Tongue (tissue), 2 donors: ENCODE results near the gene CNOT3. TPM values are rescaled to one million over a fixed set of nuclear protein-coding genes. Genes with fewer than 3 reads are reported as not detected.
"Not testable (repeated sequence)": the region's sequence is repeated elsewhere in the genome, so short reads cannot be mapped to it uniquely, and the experiment has no call there.

ENCODE experiments used
- DNase-seq: peaks from one replicate; pipeline ENCODE4 v3.0.0-alpha.2; 2015
- total RNA-seq: library from RNA; depleted of rRNA; stranded (reverse); fragments of >200 nt; gene quantifications from one replicate; pipeline ENCODE4 v1.2.3, GENCODE V29; 2014

The CNOT3 gene
- 16.3 TPM for total RNA-seq

DNA sequence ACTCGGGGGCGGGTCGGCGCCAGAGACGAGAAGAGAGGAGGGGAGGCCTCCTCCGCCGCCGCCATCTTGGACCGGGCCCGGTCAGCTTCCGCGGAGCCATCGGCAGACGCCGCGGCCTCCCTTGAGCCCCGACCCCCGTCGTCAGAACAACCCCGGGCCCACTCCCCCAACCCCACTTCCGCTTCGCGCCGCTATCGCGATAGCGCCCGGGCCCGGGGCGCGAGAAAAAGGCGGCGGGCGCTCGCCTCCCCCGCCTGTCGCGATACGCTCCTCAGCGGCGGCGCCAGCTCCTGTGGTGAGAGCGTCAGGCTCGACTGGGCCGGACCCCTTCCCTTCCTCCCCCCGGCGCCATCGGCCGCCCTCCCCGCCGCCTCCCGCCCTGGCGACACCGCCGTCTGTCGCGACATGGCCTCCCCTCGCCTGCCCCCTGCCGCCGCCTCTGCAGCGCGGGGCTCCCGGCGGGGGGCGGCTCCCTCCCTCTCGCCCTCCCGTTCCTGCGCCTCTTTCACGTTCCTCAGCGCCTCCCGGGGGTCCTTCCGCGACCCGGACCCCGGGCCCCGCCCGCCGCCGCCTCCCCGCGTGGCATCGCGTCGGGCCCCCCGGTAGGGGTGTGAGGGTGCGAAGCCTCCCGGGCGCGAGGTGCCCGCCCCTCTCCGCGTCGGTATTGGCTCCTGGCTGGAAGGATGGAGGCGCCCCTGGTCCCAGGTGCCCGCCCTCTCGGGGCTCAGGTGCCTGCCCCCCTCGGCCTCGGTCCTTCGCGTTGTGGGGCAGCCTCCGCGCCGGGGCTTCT, at the start of gene CNOT3:
Gene CNOT3 (plus strand): TSS at position 64 of the 790 bp plus-strand sequence. CDS start 5,217 bp downstream, outside the sequence.
- no peak for DNase-seq

DNA sequence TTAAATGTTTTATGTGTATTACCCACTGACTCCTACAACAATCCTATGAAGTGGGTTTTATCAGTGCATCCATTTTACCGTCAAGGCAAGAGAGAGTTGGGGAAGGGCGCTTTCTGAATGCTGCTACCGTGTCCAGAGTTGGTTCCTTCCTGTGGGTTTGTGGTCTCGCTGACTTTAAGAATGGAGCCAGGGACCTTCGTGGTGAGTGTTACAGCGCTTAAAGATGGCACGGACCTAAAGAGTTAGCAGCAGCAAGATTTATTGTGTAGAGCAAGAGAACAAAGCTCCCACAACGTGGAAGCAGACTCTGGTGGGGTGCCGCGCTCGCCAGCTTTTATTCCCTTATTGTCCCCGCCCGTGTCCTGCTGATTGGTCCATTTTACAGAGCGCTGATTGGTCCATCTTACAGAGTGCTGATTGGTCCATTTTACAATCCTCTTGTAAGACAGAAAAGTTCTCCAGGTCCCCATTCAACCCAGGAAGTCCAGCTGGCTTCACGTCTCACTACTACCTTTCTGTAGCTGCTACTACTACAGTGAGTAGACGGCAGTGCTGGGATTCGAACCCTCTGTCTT, 43.0 kb upstream of the CNOT3 start:
- DNase-seq = no peak

DNA sequence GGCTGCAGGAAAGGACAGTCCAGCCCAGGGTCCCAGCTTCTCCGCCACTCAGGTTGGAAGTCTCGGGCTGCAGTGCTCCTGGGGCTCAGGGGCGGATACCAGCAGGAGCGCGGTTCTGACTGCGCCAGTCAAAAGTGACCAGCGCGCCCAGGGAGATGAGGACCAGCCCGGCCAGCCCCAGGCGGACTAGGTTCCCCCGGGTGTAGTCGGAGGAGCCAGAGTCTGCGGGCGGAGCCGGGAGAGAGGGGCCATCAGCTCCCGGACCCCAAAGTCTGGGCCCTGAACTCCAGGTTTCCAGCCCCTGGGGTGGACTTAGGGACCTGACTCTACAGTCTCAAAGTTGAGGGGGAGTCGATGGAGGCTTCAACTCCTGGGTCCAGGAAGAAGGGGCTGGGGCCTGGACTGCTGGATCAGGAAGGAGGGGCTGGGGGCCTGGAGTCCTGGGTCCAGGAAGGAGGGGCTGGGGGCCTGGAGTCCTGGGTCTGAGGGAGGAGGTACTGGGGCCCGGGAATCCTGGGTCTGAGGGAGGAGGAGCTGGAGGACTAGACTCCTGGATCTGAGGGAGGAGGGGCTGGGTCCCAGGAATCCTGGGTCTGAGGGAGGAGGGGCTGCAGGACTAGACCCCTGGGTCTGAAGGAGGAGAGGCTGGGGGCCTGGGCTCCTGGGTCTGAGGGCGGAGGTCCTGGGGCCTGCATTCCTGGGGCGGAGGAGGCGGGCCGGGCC, 42.3 kb upstream of the CNOT3 start:
- no peak for DNase-seq

DNA sequence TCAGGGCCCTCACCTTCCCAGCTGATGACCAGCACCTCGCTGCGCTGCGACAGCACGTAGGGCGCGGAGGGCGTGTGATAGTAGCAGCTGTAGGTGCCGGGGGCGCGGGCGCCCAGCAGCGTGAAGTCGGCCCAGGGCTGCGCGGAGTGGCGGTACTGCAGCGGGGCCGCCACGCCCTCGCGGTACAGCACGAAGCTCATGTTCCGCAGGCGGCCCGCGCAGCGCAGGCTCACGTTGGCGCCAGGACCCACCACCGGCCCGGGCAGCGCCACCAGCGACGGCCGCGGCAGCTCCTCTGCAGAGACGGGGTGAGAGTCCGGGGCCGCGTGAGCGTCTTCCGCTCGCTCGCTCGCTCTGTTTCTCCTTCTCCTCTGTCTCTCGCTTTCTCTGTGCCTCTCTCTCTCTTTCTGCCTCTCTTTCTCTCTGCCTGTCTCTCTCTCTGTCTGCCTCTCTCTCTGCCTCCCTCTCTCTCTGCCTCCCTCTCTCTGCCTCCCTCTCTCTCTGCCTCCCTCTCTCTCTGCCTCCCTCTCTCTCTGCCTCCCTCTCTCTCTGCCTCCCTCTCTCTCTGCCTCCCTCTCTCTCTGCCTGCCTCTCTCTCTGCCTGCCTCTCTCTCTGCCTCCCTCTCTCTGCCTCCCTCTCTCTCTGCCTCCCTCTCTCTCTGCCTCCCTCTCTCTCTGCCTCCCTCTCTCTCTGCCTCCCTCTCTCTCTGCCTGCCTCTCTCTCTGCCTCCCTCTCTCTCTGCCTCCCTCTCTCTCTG, 41.5 kb upstream of the CNOT3 start:
- DNase-seq = peak; percentile 41

DNA sequence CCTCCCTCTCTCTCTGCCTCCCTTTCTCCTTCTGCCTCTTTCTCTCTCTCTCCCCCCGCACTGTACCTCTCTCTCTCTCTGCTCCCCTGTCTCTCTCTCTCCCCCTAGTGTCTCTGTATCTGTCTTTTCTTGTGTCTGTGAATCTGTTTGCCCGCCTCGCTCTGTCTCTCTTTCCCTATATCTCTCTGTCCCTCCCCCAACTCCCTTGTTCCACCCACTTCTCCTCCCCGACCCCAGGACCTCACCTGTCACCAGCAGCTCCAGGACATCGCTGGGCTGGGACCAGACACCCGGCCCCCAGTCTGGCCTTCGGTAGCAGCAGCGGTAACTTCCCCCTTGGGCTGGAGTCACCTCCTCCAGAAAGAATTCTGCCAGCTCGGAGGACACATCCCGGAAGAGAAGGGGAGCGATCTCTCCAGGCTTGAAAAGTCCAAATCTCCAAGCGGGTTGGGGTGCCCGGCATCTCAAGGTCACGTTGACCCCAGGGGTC, 40.9 kb upstream of the CNOT3 start:
- DNase-seq = no peak

DNA sequence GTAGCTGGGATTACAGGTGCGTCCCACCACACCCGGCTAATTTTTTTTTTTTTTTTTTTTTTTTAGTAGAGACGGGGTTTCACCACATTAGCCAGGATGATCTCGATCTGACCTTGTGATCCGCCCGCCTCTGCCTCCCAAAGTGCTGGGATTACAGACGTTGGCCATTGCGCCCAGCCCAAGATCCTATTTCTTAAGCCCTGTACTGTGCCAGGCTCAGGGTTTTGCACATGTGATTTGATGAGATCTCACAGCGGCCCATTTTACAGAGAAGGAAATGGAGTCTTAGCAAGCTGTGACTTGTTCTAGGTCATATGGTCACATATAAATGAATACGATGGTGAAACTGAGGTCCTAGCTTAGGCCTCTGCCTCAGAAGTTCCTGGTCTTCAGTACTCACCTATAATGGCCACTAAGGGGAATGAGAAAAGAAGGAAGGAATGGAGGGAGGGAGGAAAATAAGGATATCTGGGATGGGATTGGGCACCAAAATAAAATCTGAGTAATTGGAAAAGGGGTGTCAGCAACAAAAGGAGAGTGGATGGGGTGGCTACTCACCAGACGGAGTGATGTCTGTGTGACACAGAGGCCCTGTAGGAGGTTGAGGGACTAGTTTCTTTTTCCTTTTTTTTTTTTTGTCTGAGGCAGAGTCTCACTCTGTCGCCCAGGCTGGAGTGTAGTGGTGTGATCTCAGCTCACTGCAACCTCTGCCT, 38.2 kb upstream of the CNOT3 start:
- no peak for DNase-seq

DNA sequence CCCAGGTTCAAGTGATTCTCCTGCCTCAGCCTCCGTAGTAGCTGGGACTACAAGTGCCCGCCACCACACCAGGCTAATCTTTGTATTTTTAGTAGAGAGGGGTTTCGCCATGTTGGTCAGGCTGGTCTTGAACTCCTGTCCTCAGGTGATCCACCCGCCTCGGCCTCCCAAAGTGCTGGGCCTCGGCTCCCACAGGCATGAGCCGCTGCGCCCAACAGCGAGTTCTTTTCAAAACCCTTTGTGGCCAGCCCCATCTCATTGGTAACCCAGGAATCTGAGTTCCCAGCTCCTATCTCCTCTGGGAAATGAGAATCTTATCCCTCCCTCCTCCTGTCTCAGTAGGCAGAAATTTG, 37.7 kb upstream of the CNOT3 start:
- DNase-seq = not testable (repeated sequence)

DNA sequence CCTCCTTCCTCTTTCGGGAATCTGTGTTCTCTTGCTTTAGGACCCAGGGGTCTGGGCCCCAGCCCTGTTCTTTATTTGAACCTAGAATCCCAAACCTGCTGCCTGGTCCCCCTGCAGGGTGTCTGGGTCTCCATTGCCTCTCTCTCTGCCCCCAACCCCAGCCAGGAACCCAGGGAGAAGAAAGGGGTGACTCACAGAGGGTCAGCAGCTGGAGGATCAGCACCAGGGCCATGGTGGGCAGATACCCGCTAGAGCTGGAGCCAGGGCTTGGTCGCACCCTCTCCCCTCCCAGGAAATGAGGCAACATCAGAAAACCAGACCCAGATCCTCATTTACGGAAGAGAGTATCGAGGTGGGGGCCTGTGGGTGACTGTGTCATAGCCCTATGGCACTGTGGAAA, 37.0 kb upstream of the CNOT3 start, which contains the start of gene OSCAR:
Gene OSCAR (minus strand): TSS at position 243 of the 400 bp plus-strand sequence. CDS start 11 bp downstream, at position 232.
- DNase-seq = no peak

DNA sequence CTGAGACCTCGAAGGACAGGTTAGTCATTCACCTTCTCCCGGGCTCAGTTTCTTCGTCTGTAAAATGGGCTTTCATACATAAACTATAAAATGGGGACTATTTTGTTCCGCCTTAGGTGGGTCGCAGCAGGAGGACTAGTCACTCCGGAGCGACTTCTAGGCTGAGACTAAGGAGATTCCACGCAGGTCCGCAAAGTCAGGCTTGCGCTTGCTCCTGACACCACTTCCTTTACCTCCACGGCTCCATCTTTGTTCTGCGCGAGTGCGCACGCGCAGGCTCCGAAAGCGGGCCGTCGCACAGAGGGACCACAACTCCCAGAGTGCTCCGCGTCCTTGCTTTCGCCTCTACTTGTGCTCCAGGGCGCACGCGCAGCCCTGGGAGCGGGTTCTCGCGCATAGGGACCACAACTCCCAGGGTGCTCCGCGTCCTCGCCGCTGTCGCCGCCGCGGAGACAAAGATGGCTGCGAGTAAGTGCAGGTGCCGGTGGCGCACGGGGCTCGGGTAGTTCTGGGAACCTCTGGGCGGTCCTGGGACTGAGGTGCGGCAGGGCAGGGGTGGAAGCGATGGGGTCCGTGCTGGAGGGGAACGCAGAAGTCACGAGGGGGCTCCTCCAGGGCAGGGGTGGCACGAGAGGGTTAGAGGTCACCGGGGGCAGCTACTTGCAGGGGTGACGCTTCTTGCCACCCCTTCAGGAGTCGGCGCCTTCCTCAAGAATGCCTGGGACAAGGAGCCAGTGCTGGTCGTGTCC, 35.0 kb upstream of the CNOT3 start, which contains the start of gene NDUFA3:
Gene NDUFA3 (plus strand): TSS at position 435 of the 749 bp plus-strand sequence. CDS start 24 bp downstream, at position 459.
- peak; percentile 100 for DNase-seq

DNA sequence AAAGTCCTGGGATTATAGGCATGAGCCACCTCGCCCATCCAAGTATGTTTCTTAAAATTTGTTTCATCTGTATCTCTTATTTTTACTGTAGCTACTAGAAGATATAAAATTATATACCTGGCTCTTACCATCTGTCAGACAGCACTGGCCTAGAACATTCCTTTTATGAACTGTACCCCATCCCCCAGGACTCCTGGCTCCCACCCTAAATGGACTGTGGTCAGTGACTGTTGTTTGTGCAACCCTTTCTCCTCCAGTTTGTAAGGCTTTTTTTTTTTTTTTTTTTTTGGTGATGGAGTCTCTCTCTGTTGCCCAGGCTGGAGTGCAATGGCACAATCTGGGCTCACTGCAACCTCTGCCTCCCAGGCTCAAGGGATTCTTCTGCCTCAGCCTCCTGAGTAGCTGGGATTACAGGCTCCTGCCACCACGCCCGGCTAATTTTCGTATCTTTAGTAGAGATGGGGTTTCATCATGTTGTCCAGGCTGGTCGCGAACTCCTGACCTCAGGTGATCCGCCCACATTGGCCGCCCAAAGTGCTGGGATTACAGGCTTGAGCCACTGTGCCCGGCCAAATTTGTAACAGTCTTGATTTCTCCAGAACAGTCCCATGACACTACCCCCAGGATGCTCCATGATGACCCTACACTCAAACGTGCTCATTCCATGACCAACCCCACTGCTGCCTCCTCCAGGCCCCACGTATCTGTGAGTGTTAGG, 32.4 kb upstream of the CNOT3 start:
- DNase-seq = no peak

DNA sequence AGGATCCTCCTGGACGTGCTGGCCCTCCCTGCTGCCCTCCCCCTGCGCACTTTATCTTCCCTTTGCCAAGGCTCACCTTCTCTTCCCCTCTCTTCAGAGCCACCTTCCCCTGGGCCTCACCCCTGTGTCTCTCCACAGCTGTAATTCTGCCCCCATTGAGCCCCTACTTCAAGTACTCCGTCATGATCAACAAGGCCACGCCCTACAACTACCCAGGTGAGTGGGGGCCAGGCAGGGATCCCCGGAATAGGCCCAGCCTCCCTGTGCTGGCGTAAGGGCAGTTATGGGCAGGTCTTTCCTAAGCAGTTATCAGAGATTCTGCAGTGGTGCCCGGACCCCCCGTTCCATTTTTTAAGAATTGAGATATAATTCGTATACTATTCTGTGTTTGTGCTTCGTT, 31.8 kb upstream of the CNOT3 start:
- DNase-seq = no peak

DNA sequence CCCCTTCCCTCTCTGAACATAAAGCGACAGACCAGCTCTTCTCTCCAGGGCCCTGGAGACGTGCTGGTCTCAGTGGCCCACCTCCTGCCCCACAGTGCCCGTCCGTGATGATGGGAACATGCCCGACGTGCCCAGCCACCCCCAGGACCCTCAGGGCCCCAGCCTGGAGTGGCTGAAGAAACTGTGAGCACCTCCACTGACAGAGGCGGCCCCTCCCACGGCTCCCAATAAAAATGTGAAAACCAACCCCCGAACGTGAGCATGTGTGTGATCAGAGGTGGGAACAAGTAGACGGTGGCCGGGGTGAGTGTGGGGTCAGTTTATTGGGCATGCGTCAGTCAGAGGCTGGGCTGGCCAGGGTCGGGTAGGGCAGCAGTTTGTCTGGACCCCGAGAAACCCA, 30.8 kb upstream of the CNOT3 start:
- no peak for DNase-seq

DNA sequence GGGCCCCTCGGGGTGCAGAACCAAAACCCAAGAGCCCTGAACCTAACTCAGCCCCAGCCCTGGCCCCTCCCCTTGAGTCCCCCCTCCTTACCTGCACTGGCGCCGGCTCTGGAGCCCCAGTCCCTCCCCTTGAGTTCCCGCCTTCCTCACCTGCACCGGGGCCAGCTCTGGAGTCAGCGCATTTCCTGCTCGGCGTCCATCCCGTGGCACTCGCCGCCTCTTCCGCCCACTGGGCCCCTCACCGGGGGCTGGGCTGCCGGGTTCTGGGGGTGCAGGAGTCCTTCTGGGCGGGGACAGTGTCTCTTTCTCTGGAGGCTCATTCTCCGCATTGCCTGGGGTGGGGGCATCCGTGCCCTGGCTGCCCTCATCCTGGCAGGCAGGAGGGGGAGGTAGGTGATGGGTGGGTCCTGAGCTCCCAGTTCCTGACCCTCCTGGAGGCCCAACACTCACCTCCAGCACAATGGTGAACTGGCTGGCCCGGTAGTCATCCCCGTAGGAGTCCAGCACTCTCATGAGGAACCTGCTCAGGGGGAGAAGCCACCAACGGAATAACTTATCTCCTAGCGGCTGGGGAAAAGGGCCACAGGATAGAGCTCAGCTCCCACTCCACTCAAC, 29.6 kb upstream of the CNOT3 start:
- no peak for DNase-seq

DNA sequence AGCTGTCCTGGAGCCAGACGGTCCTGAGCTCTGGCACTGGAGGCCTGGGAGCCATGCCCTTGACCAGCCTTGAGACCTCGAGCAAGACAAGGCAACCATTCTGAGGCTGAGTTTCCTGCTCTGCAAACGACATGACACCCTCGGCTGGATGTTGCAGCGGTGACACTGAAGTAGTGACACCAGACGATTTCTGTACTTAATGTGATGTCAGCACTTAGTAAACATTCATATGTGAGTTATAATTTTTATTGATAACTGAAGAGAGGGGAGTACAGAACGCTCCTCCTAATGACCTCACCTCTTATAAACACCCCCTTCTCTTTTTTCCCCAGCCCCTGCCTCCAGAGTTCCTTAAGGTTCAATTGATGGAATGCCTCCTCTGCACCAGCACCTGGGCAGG, 29.1 kb upstream of the CNOT3 start:
- DNase-seq = no peak

DNA sequence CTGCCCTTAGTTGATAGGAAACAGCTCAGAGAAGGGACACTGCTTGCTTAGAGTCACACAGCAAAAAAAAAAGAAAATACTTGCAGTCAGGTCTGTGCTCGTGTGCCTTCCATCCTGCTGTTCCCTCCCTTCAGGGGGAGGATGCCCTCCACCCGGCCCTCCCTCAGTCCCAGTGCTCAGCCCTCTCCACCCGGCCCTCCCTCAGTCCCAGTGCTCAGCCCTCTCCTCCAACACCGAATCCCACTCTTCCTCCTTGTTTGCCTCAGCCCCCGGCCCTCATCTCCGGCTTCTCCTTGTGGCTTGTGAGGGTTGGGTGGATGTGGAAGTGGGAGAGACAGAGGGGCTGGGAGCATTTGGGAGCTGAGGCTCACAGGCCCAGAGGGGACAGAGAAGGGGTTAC, 27.9 kb upstream of the CNOT3 start:
- no peak for DNase-seq

DNA sequence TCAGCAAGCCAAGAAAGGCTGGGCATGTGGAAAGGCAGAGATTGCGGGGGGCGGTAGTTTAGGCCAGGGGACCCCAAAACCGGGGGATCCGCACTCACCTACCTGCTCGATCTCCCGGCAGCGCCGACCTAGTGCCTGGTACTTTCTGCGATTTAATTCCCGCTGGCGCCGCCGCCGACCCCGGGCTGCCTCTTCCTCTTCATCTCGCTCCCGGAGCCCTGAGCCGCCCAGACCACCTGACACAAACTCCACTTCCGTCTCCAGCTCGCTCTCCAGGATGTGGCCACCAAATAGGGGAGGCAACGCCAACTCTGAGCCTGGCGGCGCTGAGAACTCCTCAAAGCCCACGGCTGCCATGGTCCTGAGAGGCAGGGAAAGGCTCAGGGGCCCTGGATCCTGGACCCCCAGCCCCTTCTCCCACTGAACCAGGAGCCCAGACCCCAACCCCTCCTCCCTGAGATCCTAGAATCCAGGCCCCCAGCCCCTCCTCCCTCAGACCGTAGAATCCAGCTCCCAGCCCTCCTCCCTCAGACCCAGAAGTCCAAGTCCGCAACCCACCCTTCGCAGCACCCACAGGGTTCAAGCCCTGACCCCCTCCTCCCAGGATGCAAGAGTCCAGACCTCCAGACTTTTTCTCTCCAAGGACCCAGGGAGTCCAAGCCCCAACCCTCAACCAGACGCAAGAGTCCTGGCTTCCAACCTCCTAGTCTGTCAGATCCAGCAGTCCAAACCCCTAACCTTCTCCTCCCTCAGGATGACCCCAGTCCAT, 23.0 kb upstream of the CNOT3 start:
- DNase-seq = no peak

DNA sequence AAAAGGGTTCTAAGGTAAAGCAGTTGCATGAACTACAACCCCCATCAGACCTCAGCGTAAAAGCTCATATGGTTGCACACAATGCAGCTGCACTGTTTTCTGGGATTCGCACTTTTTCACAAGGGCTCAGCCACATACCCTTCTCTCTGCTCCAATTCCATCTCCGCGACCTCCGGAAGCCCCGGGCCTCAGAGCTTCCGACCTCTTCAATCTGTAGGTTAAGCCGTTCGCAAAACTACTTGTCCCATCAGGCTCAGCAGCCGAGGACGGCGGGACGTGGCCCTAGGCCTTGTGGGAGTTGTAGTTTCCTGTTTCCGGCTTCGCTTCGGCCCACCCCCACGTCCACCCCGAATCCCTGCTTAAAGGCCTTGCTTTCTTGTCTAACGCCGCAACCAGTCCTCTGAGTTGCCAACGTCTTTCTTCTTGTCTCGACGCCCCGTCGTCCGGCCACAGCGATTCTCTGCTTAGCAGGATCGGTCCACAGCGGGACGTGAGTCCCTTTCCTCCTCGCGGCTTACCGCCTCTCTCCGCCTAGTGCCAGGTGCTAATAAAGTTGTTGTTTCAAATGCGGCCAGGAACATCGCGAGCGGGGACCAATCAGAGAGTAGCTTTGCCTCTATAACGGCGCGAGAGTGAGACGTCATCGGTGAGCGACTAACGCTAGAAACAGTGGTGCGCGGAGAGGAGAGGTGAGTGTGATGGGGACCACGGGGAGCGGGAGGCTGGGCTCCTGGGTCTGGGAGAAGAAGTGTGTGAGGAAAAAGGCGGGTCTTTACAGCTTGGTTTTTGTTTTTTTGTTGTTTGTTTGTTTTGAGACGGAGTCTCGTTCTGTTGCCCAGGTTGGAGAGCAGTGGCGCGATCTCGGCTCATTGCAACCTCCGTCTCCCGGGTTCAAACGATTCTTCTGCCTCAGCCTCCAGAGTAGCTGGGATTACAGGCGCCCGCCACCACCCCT, 22.2 kb upstream of the CNOT3 start, which contains the start of the genes PRPF31 and TFPT:
Gene PRPF31 (plus strand): TSS at position 646 of the 955 bp plus-strand sequence. CDS start 2,525 bp downstream, outside the sequence.
Gene TFPT (minus strand): TSS at position 549 of the 955 bp plus-strand sequence. CDS start 388 bp downstream, at position 161.
- peak; percentile 99 for DNase-seq
